CD8-positive, alpha-beta memory T cell (primary cell): ENCODE data around the gene MDM4. TPM values are rescaled to one million over a fixed set of nuclear protein-coding genes. Genes with fewer than 3 reads are reported as not detected.

Source experiments
- CTCF ChIA-PET: fragments of 350-600 bp; sonication (Branson Sonifier 250); formaldehyde crosslinking; loops from one replicate; lab custom pipeline; 2021; ENCODE audit warnings: antibody characterized with exemption; lab: Charles Lee
- POLR2A ChIA-PET: fragments of 350-600 bp; sonication (Branson Sonifier 250); formaldehyde crosslinking; loops from one replicate; lab custom pipeline; 2021; ENCODE audit warnings: antibody characterized with exemption; lab: Charles Lee
- DNase-seq, 5 donors: peaks; one replicate each; pipeline versions ENCODE4 v3.0.0 to v3.0.0-alpha.2; 2020 to 2022; ENCODE audit warnings: mixed read lengths in 1 of 5
- H3K27ac ChIP-seq: one replicate; pipeline ENCODE4 v1.7.0; 2013; ENCODE audit warnings: low read depth, mild to moderate bottlenecking, low read length, moderate library complexity
- H3K27me3 ChIP-seq: 2 replicates; pipeline ENCODE4 v1.7.0; 2013; ENCODE audit warnings: low read length, mild to moderate bottlenecking; ENCODE audit not compliant: insufficient read depth, poor library complexity, severe bottlenecking
- H3K36me3 ChIP-seq: 2 replicates; pipeline ENCODE4 v1.7.0; 2013; ENCODE audit warnings: mild to moderate bottlenecking, low read length, moderate library complexity; ENCODE audit not compliant: insufficient read depth
- H3K4me1 ChIP-seq: 2 replicates; pipeline ENCODE4 v1.7.0; 2013; ENCODE audit warnings: mild to moderate bottlenecking, low read length, moderate library complexity; ENCODE audit not compliant: insufficient read depth
- H3K4me3 ChIP-seq: 2 replicates; pipeline ENCODE4 v1.7.0; 2013; ENCODE audit warnings: mild to moderate bottlenecking, low read length
- H3K9me3 ChIP-seq: 2 replicates; pipeline ENCODE4 v1.7.0; 2013; ENCODE audit warnings: mild to moderate bottlenecking, low read length
- H3K27ac Mint-ChIP-seq, 8 donors: one replicate each; pipeline ENCODE4 v1.8.0; 2020 to 2021; ENCODE audit warnings: mixed read lengths in 8 of 8, mild to moderate bottlenecking in 6 of 8, inconsistent platforms in 3 of 8, moderate library complexity in 3 of 8
- H3K27me3 Mint-ChIP-seq, 2 donors: one replicate each; pipeline ENCODE4 v1.8.0; 2020 to 2021; ENCODE audit warnings: mixed read lengths in 2 of 2, mild to moderate bottlenecking in 1 of 2, moderate library complexity in 1 of 2
- H3K36me3 Mint-ChIP-seq, 3 donors: one replicate each; pipeline ENCODE4 v1.8.0; 2020 to 2021; ENCODE audit warnings: mixed read lengths in 3 of 3, inconsistent platforms in 1 of 3, mild to moderate bottlenecking in 1 of 3
- H3K4me1 Mint-ChIP-seq, 3 donors: one replicate each; pipeline ENCODE4 v1.8.0; 2020 to 2021; ENCODE audit warnings: mixed read lengths in 3 of 3, inconsistent platforms in 1 of 3, mild to moderate bottlenecking in 1 of 3
- H3K4me3 Mint-ChIP-seq, 7 donors: one replicate each; pipeline ENCODE4 v1.8.0; 2020 to 2021; ENCODE audit warnings: mixed read lengths in 7 of 7, mild to moderate bottlenecking in 6 of 7, moderate library complexity in 4 of 7, inconsistent platforms in 2 of 7
- H3K9me3 Mint-ChIP-seq, 5 donors: one replicate each; pipeline ENCODE4 v1.8.0; 2020 to 2022; ENCODE audit warnings: mixed read lengths in 5 of 5, mild to moderate bottlenecking in 3 of 5, moderate library complexity in 2 of 5, inconsistent platforms in 1 of 5
- polyA plus RNA-seq: library from polyadenylated mRNA; unstranded; fragments of 300-500 nt; fragmentation: Illumina TruSeq; gene quantifications from one replicate; pipeline ENCODE4 v1.2.3, GENCODE V29; 2021
- total RNA-seq, 2 experiments: library from RNA; stranded (reverse); gene quantifications; one replicate each; pipeline ENCODE4 v1.2.3, GENCODE V29; 2021

Gene MDM4
- total and polyA plus RNA-seq, 3 experiments from 2014 or later, result 13.6 to 80.7 (median 80.7) TPM

- Mint-ChIP-seq H3K9me3 (no peaks in the 10 kb centered on the region), H3K36me3 (peaks cover 7 to 90% (median 11%) of the 10 kb centered on the region in 3 donors), H3K27me3 (no peaks in the 10 kb centered on the region), H3K4me3 (no peak overlapping the region), H3K27ac (peak overlapping the region in 1 of 8 donors; percentile 73), H3K4me1 (peaks cover 24 to 34% (median 28%) of the 10 kb centered on the region in 3 donors)
- Histone ChIP-seq H3K27ac (no peak overlapping the region), H3K9me3 (no peaks in the 10 kb centered on the region), H3K4me1 (peaks cover 13% of the 10 kb centered on the region), H3K4me3 (no peak overlapping the region), H3K27me3 (no peaks in the 10 kb centered on the region), H3K36me3 (peaks cover 69% of the 10 kb centered on the region)
- ChIA-PET POLR2A (interaction anchor here (0.7 to 1.3 kb wide), 2 partner anchors 10 to 13 kb away, joined by 3 read pairs; partner anchors contain the start of gene MDM4), CTCF (interaction anchor here (1.0 to 1.8 kb wide), 4 partner anchors 12 to 278 kb away, joined by 3 to 5 read pairs (median 4); no protein-coding TSS in a partner anchor)
- DNase-seq, result no peak
Measured at GRCh38 chr1:204529371-204529895, 13.2 kb downstream of the MDM4 start.

GRCh38 chr1:204530932-204531331 is 14.7 kb downstream of the MDM4 start:
- no peaks in the 10 kb centered on the region for H3K27me3 ChIP-seq
- H3K27ac ChIP-seq, result no peak overlapping the region
- no peak for DNase-seq
- ChIA-PET CTCF (interaction anchor here (0.7 to 1.6 kb wide), 2 partner anchors 28 to 36 kb away, joined by 3 to 4 read pairs; no protein-coding TSS in a partner anchor), POLR2A (interaction anchor here (0.7 kb wide), 1 partner anchor 14 kb away, joined by 3 read pairs; no protein-coding TSS in a partner anchor)
- no peaks in the 10 kb centered on the region for H3K9me3 ChIP-seq
- Mint-ChIP-seq H3K4me1 (peaks cover 19 to 31% (median 20%) of the 10 kb centered on the region in 3 donors), H3K27me3 (no peaks in the 10 kb centered on the region), H3K9me3 (no peaks in the 10 kb centered on the region), H3K27ac (peak overlapping the region in 3 of 8 donors; percentile 33 to 82 (median 68)), H3K36me3 (peaks cover 3 to 84% (median 8%) of the 10 kb centered on the region in 3 donors), H3K4me3 (no peak overlapping the region)
- peaks cover under 1% of the 10 kb centered on the region for H3K4me1 ChIP-seq
- H3K4me3 ChIP-seq, result no peak overlapping the region
- peaks cover 63% of the 10 kb centered on the region for H3K36me3 ChIP-seq

- ChIA-PET POLR2A (interaction anchor here (1.3 to 1.5 kb wide), 2 partner anchors 12 to 26 kb away, joined by 3 to 5 read pairs; no protein-coding TSS in a partner anchor), CTCF (no interaction called here)
- no peak overlapping the region for H3K4me3 ChIP-seq
- Mint-ChIP-seq H3K4me3 (no peak overlapping the region), H3K9me3 (no peaks in the 10 kb centered on the region), H3K36me3 (peaks cover 3 to 87% (median 11%) of the 10 kb centered on the region in 3 donors), H3K27me3 (no peaks in the 10 kb centered on the region), H3K27ac (peak overlapping the region in 6 of 8 donors; percentile 23 to 77 (median 56)), H3K4me1 (peaks cover 18 to 36% (median 29%) of the 10 kb centered on the region in 3 donors)
- no peaks in the 10 kb centered on the region for H3K27me3 ChIP-seq
- H3K36me3 ChIP-seq, result peaks cover 64% of the 10 kb centered on the region
- no peak overlapping the region for H3K27ac ChIP-seq
- H3K4me1 ChIP-seq, result no peaks in the 10 kb centered on the region
- no peaks in the 10 kb centered on the region for H3K9me3 ChIP-seq
- no peak for DNase-seq
Measured at GRCh38 chr1:204532832-204533231, 16.6 kb downstream of the MDM4 start.

- no peaks in the 10 kb centered on the region for H3K27me3 Mint-ChIP-seq
- Histone ChIP-seq H3K4me3 (no peak overlapping the region), H3K27me3 (no peaks in the 10 kb centered on the region), H3K9me3 (no peaks in the 10 kb centered on the region), H3K4me1 (peaks cover 37% of the 10 kb centered on the region), H3K27ac (no peak overlapping the region), H3K36me3 (peaks cover 43% of the 10 kb centered on the region)
- peaks cover 25 to 85% (median 35%) of the 10 kb centered on the region in 3 donors for H3K36me3 Mint-ChIP-seq
- H3K4me3 Mint-ChIP-seq, result no peak overlapping the region
- peak overlapping the region in 6 of 8 donors; percentile 3 to 47 (median 26) for H3K27ac Mint-ChIP-seq
- ChIA-PET CTCF (no interaction called here), POLR2A (interaction anchor here (1.3 kb wide), 1 partner anchor 26 kb away, joined by 3 read pairs; the partner anchor contains the start of gene MDM4)
- DNase-seq, result no peak
- peaks cover 53 to 63% (median 61%) of the 10 kb centered on the region in 3 donors for H3K4me1 Mint-ChIP-seq
- H3K9me3 Mint-ChIP-seq, result no peaks in the 10 kb centered on the region
Measured at GRCh38 chr1:204541626-204542025, 25.4 kb downstream of the MDM4 start.

GRCh38 chr1:204544321-204544720 is 28.1 kb downstream of the MDM4 start:
- Mint-ChIP-seq H3K36me3 (peaks cover 39 to 87% (median 39%) of the 10 kb centered on the region in 3 donors), H3K4me1 (peaks cover 54 to 67% (median 65%) of the 10 kb centered on the region in 3 donors), H3K27ac (peak overlapping the region; percentile 44 to 81 (median 74)), H3K27me3 (no peaks in the 10 kb centered on the region), H3K4me3 (peak overlapping the region; percentile 4 to 66 (median 44)), H3K9me3 (no peaks in the 10 kb centered on the region)
- peaks cover 39% of the 10 kb centered on the region for H3K4me1 ChIP-seq
- CTCF ChIA-PET, result interaction anchor here (0.8 to 2.5 kb wide), 6 partner anchors 16 to 98 kb away, joined by 3 to 14 read pairs (median 8); partner anchors contain the start of gene MDM4
- no peak overlapping the region for H3K27ac ChIP-seq
- POLR2A ChIA-PET, result interaction anchor here (0.7 to 2.9 kb wide), 7 partner anchors 11 to 38 kb away, joined by 3 to 15 read pairs (median 5); partner anchors contain the start of gene MDM4
- H3K9me3 ChIP-seq, result no peaks in the 10 kb centered on the region
- peak in 2 of 5 donors; percentile 55 to 63 for DNase-seq
- H3K4me3 ChIP-seq, result no peak overlapping the region
- H3K36me3 ChIP-seq, result peaks cover 43% of the 10 kb centered on the region
- H3K27me3 ChIP-seq, result no peaks in the 10 kb centered on the region

- Mint-ChIP-seq H3K27me3 (peaks cover 0 to 1% of the 10 kb centered on the region in 2 donors), H3K4me3 (peak overlapping the region in 6 of 7 donors; percentile 66 to 76 (median 70)), H3K27ac (peak overlapping the region; percentile 57 to 93 (median 80)), H3K4me1 (peaks cover 54 to 67% (median 65%) of the 10 kb centered on the region in 3 donors), H3K36me3 (peaks cover 40 to 89% (median 43%) of the 10 kb centered on the region in 3 donors), H3K9me3 (no peaks in the 10 kb centered on the region)
- Histone ChIP-seq H3K27ac (no peak overlapping the region), H3K27me3 (no peaks in the 10 kb centered on the region), H3K36me3 (peaks cover 52% of the 10 kb centered on the region), H3K9me3 (no peaks in the 10 kb centered on the region), H3K4me1 (peaks cover 39% of the 10 kb centered on the region), H3K4me3 (no peak overlapping the region)
- ChIA-PET POLR2A (interaction anchor here (0.6 to 2.9 kb wide), 7 partner anchors 14 to 39 kb away, joined by 3 to 15 read pairs (median 6); partner anchors contain the start of gene MDM4), CTCF (interaction anchor here (0.8 to 2.5 kb wide), 8 partner anchors 15 to 114 kb away, joined by 3 to 14 read pairs (median 6); partner anchors contain the start of gene MDM4)
- DNase-seq, result no peak
Measured at GRCh38 chr1:204545202-204545601, 29.0 kb downstream of the MDM4 start.

GRCh38 chr1:204545881-204546280 is 29.7 kb downstream of the MDM4 start:
- H3K27me3 Mint-ChIP-seq, result peaks cover 0 to 1% of the 10 kb centered on the region in 2 donors
- ChIA-PET POLR2A (interaction anchor here (0.7 to 2.9 kb wide), 4 partner anchors 20 to 39 kb away, joined by 3 to 15 read pairs (median 6); partner anchors contain the start of gene MDM4), CTCF (interaction anchor here (1.2 to 2.5 kb wide), 8 partner anchors 13 to 115 kb away, joined by 3 to 14 read pairs (median 6); partner anchors contain the start of gene MDM4)
- no peak for DNase-seq
- H3K36me3 Mint-ChIP-seq, result peaks cover 43 to 89% (median 43%) of the 10 kb centered on the region in 3 donors
- peaks cover 53% of the 10 kb centered on the region for H3K36me3 ChIP-seq
- peaks cover 54 to 65% (median 64%) of the 10 kb centered on the region in 3 donors for H3K4me1 Mint-ChIP-seq
- H3K27ac Mint-ChIP-seq, result peak overlapping the region; percentile 57 to 93 (median 80)
- H3K9me3 Mint-ChIP-seq, result no peaks in the 10 kb centered on the region
- peaks cover 39% of the 10 kb centered on the region for H3K4me1 ChIP-seq
- H3K27ac ChIP-seq, result no peak overlapping the region
- peak overlapping the region; percentile 33 to 76 (median 68) for H3K4me3 Mint-ChIP-seq
- no peak overlapping the region for H3K4me3 ChIP-seq
- H3K27me3 ChIP-seq, result no peaks in the 10 kb centered on the region
- H3K9me3 ChIP-seq, result no peaks in the 10 kb centered on the region
